NCI-H446 treated with DMSO at 0.1 percent for 48 hours (cell line): ENCODE data around the gene ARF1.

Experiments
- DNase-seq: peaks from one replicate; lab custom pipeline; 2025; lab: John Stamatoyannopoulos, UW

ARF1 gene

DNA sequence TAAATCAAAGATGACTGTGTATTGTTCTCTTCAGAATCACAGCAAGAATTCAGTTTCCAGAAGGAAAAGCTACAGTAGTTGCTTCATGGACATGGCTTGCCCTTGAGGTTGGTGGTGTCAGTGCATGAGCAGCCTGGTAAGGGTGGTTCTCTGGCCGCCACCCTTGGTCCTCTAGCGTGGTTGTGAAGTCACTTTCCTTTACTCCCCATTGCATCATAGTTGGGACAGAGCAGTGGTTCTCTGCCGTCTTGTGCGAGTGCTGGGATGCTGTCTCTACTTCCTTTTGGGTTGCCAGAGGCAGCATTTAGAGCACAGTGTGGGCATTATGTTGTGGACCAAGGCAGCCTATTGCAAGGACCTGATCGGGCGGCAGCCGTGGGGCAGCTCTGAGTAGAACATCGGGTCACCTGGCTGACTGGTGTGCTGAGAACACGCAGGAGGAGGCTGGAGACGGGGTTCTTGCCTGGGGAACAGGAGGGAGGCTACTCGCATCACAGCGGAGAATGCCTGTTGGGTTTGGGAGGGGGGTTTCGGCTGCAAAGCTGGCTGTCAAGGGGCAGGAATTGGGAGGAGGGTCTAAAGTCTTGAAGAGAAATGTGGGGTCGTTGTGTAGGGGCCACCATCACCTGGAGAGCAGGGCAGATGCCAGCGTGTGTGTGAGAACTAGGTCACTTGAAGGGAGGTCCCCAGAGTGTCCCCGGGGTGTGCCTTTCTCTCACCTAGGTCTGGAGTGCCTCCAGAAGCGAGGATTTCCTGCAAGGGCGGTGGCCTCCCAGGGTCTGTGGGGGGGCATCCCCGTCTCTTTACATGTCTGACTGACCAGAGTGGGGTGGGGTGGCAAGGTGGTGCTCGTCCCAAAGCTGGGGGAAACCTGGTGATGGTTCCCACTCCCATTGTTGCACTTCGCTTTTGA, 6.3 kb downstream of the ARF1 start:
- no peak for DNase-seq

DNA sequence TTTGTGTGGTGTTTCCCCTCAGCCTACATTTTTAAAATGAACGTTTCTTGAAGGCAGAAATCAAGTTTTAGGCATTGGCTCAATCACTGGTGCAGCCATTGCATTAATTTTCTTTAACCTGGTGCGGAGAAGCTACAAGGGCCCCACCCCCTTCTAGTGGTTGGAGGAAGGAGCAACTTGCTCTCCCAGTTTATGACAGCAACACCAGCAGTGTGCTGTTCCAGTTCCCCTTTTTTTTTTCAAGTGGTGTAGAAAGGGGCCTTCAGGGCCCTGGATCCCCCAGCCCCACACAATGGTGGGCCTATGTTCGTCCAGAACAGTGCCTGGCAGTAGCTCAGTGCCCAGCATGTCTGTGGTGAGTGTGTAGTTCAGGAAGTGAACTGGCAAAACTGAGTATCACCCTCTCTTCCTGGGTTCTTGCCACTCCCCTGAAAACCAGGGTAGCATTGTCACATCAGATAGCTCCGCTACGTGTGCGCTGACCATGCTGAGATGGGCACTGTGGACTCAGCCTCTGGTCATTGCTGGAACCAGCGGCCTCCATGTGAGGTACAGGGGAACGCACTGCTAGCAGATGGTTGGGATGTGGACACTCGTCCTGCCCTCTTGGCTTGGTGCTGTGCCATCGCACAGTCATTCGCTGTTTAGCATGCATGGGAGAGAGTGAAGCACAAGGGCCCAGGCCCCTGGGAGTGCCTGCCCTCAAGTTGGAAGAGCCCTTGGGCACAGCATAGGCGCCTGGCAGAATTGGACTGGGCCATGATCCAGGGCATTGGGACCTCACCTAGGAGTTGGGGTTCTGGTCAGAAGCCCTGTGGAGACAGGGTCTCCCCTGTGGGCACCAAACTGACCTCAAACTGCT, 7.2 kb downstream of the ARF1 start:
- no peak for DNase-seq

- DNase-seq, result no peak
Observed at GRCh38 chr1:228090613-228091081, 8.1 kb downstream of the ARF1 start.

- no peak for DNase-seq
Observed at GRCh38 chr1:228091084-228091483, 8.6 kb downstream of the ARF1 start.

DNA sequence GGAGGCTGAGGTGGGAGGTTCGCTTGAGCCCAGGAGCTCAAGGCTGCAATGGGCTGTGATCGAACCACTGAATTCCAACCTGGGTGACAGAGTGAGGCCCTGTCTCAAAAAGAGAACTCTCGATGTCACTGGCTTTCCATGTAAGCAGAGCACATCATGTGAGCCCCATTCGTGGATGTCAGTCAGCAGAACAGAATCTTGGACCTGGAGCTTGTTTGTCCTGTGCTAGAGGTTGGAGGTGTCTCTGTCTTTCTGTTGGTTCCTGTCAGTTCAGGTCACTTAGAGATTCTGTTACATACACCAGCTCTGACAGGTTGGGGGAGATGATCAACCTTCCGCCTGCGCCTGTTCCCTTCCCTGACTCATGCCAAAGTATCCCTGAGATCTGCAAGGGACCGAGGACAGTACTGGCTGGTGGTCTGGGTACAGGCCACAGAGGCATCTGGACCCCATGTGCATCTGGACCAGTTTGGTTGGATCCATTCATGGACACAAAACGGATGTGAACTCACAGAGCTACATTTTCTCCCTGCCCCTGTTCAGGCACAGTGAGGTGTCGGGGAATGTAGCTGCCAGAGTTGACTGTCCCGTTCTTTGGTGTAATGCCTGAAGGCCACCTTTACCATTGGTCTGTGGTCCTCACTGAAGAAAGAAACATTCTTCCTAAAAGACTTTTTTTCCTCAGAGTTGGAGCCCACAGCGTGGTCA, 10.0 kb downstream of the ARF1 start:
- no peak for DNase-seq

DNA sequence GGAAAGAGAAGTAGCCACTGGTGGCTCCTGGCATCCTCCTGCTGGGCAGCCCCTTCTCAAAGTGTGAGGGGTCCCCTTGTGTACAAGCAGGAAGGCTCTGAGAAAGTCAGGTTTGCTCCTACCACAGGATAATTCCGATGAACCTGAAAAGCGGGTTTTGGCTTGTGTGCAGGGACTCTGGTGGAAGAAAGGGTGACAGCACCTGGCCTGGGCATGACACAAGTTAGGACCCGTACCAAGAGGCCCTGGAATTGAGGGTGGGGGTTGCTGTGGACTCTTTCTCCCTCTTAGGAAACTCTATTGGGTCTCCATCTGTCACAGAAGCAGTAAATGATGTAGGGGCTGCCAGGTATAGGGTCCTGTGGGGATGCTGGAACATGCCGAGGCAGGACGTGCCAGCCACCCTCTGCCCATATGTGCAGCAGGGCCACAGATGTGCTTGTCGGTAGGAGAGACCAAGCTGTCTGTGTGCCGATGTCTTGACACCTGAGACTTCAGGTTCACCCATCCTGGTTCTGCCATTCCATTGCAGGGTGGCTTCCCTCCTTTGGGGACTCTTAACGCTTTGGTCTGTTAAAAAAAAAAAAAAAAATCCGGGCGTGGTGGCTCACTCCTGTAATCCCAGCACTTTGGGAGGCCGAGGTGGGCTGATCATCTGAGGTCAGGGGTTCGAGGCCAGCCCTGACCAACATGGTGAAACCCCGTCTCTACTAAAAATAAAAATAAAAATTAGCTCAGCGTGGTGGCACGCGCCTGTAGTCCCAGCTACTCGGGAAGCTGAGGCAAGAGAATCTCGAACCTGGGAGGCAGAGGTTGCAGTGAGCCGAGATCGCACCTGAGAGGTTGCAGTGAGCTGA, 10.8 kb downstream of the ARF1 start:
- DNase-seq, result no peak

DNA sequence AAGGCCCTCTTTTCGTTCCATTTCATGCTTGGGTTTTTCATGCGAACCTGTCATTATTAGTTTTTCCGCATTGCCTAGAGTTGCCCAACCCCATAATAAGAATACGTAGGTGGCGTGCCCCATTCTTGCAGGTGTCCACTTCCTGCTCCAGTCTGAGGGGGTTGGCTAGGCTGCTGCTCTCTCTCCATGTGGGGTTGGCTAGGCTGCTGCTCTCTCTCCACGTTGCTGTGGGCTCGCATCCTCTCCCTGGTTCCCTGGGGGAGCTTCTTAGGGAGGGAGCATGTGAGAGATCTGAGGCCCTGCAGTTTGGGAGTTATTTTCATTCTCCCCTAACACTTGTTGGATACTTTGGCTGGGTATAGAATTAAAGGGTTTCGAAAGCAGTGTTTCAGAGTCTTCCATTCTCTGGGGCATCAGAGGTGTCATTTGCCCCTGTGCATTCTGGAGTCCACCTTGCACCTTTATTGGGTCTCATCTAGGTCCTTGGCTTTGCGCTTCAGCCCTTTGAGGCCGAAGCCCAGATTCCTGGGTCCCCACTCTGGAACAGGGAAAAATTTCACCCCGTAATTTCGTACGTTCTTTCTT, 12.0 kb downstream of the ARF1 start:
- no peak for DNase-seq

DNA sequence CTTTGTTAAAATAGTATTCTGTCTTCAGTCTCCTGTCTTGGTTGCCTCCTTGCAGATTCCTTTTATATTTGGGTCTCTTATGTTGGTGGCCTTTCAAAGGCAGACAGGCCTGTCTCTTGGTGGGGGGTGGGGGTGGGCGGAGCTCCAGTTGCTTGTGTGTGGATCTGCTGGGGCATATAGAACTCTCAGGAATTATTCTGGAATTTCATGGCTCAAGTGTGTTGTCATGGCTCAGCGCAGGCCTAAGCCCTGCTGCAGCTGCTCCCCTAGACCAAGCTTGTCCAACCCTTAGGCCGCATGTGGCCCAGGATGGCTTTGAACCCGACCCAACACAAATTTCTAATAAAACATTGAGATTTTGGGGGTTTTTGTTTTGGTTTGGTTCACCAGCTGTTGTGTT, 12.7 kb downstream of the ARF1 start:
- no peak for DNase-seq

DNA sequence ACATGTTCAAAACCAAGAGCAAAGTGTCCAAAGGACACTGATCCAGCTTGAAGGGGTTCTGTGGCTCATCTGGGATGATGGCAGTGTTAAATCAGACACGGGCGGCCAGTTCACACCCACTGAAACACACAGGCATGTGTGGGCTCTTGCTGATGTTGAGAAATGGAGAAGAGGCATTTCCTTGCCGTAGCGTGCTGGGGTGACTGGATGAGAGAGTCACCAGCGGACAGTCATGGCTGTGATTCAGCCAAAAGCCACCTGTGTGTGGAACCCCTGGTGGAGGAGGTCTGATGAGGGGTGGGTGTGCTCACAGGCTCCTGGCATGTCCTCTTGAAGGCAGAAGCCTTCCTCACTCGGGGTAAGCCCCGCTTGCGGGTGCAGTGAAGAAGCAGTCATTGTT, 13.4 kb downstream of the ARF1 start:
- DNase-seq, result no peak

- no peak for DNase-seq
Observed at GRCh38 chr1:228096416-228097332, 14.2 kb downstream of the ARF1 start.

DNA sequence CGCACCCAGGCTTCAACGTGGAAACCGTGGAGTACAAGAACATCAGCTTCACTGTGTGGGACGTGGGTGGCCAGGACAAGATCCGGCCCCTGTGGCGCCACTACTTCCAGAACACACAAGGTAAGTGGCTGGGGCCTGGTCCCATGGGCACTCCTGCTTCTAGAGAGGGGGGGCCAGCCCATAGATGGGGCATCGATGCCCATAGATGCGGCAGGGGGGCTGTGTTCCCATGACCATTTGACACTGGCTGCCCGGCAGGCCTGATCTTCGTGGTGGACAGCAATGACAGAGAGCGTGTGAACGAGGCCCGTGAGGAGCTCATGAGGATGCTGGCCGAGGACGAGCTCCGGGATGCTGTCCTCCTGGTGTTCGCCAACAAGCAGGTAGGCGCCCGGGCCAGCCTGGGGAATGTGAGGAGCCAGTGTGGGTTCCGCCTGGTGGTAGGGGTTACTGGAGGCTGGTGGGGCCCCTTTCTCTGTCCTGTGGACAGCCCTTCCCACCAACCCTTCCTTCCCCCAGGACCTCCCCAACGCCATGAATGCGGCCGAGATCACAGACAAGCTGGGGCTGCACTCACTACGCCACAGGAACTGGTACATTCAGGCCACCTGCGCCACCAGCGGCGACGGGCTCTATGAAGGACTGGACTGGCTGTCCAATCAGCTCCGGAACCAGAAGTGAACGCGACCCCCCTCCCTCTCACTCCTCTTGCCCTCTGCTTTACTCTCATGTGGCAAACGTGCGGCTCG, 15.0 kb downstream of the ARF1 start:
- DNase-seq, result no peak

GRCh38 chr1:228098323-228098931, 15.9 kb downstream of the ARF1 start:
- DNase-seq, result no peak

DNA sequence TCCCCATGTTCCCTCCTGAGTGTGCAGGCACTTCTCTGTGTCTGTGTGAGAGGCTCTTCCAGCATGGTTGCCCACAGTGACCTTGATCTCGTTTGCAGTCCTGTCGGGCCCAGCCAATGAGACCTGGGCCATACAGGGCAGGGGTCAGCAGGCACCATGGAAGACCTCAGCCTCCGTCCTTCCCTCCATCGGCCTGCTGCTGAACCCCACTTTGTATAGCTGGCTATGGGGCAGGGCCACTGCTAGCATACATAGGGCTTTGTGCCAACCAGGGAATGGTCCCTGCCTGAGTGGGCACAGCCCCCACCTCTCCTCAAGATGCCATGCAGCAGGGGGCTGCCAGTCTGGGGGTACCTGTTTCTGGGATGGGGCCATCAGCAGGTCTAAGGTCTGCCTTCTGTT, 16.8 kb downstream of the ARF1 start:
- no peak for DNase-seq

DNA sequence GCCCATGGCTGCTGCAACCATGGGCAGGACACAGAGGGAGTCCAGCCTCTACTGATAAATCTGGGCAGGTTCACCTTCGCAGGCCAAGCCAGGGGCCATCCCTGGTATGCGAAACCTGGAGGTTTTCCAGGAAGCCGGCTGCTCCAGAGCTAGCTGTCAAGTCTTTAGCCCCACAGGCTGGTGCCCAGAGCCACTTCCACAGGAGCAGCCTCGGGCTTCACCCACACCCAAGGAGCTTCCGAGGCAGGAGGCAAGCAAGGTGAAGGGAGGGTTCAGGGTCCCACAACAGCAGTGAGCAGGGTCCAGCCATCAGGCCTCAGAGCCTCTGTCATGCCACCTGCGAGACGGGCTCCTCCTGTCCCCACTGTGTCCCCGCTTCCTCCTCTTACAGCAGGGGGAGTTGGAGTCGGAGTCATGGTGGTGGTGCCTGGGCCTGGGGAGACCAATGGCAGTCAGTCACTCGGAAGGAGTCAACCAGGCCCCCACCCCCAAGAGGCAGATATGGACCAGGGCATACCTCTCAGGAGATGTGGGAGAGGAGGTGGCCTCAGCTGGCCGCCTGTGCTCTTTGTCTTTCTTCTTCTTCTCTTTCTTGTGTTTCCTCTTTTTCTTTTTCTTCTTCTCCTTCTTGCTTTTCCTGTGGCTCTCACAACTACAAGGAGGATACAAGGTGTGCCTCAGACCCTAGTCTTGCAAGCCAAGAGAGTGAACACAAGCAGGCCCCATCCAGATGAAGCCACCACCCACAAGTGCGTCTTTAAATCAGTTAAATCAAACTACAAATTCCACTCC, 18.5 kb downstream of the ARF1 start:
- DNase-seq, result no peak

GRCh38 chr1:228101614-228101993, 19.1 kb downstream of the ARF1 start:
- no peak for DNase-seq

DNA sequence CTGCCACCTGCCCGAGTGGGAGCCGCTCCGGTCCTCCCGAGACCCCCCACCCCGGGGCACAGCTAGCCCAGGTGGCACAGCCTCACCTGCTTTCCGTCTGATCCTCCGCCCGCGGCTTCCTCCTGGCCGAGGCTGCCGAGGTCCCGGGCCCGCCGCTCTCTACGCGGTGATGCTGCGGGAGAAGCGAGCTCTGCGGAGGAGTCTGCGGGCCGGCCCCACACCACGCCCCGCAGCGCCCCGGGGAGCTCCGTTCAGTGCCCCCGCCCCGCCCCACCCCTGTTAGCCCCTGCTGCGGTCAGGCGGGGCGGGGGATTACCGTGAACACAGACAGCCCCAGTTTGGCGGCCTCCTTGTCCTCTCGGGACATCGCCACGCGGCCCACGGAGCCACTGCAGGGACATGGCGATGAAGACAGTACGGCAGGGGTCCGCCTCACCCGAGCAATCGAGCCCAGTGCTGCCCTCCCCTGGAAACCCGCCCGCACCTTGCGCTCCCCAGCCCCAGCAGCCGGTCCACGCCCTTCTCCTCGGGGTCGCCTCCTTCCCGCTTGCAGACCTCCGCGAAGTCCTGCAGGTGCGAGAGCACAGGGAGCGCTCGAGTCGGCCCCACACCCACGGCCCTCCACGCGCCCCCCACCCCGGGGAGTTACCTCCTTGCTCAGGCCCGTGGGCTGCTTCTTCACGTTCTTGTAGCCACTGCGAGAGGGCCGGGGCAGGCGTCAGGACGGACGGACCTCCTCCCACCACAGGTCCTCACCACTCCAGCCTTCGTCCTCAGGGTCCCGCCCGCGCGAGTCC, 19.7 kb downstream of the ARF1 start:
- no peak for DNase-seq
